ENCODE results near the gene MYH10.

MYH10 gene

GRCh38 chr17:8481089-8481488 lies 149.4 kb downstream of the MYH10 start:
- H3K9ac ChIP-seq (ENCODE audit: low read length in 5 of 5) = no peak overlapping the region
- H3K36me3 ChIP-seq (ENCODE audit: control insufficient read depth in 5 of 5, insufficient read depth in 5 of 5, low read length in 5 of 5) = peaks cover 24 to 75% (median 67%) of the 10 kb centered on the region in 5 donors
- peaks cover 0 to 6% (median 0%) of the 10 kb centered on the region in 5 donors for H3K9me3 ChIP-seq (ENCODE audit: control insufficient read depth in 5 of 5, low read length in 5 of 5)
- no peaks in the 10 kb centered on the region for H3K27me3 ChIP-seq (ENCODE audit: control insufficient read depth in 5 of 5, insufficient read depth in 4 of 5, low read length in 5 of 5)
- peaks cover 7 to 23% (median 15%) of the 10 kb centered on the region in 5 donors for H3K4me1 ChIP-seq (ENCODE audit: control insufficient read depth in 5 of 5, insufficient read depth in 5 of 5, low read length in 5 of 5)
- no peak overlapping the region for H3K27ac ChIP-seq (ENCODE audit: low read depth, low read length)
- no peak overlapping the region for H3K4me3 ChIP-seq (ENCODE audit: low read depth in 1 of 5, low read length in 5 of 5)

GRCh38 chr17:8480011-8480976 lies 150.2 kb downstream of the MYH10 start:
- Histone ChIP-seq H3K9ac (ENCODE audit: low read length in 5 of 5) (no peak overlapping the region), H3K4me1 (ENCODE audit: control insufficient read depth in 5 of 5, insufficient read depth in 5 of 5, low read length in 5 of 5) (peaks cover 7 to 31% (median 15%) of the 10 kb centered on the region in 5 donors), H3K36me3 (ENCODE audit: control insufficient read depth in 5 of 5, insufficient read depth in 5 of 5, low read length in 5 of 5) (peaks cover 18 to 77% (median 69%) of the 10 kb centered on the region in 5 donors), H3K27ac (ENCODE audit: low read depth, low read length) (no peak overlapping the region), H3K9me3 (ENCODE audit: control insufficient read depth in 5 of 5, low read length in 5 of 5) (peaks cover 0 to 6% (median 0%) of the 10 kb centered on the region in 5 donors), H3K27me3 (ENCODE audit: control insufficient read depth in 5 of 5, insufficient read depth in 4 of 5, low read length in 5 of 5) (no peaks in the 10 kb centered on the region), H3K4me3 (ENCODE audit: low read depth in 1 of 5, low read length in 5 of 5) (no peak overlapping the region)

GRCh38 chr17:8479431-8479947 lies 151.0 kb downstream of the MYH10 start:
- H3K36me3 ChIP-seq (ENCODE audit: control insufficient read depth in 5 of 5, insufficient read depth in 5 of 5, low read length in 5 of 5) = peaks cover 15 to 82% (median 77%) of the 10 kb centered on the region in 5 donors
- peaks cover 0 to 3% (median 0%) of the 10 kb centered on the region in 5 donors for H3K9me3 ChIP-seq (ENCODE audit: control insufficient read depth in 5 of 5, low read length in 5 of 5)
- H3K27ac ChIP-seq (ENCODE audit: low read depth, low read length) = no peak overlapping the region
- no peaks in the 10 kb centered on the region for H3K27me3 ChIP-seq (ENCODE audit: control insufficient read depth in 5 of 5, insufficient read depth in 4 of 5, low read length in 5 of 5)
- H3K9ac ChIP-seq (ENCODE audit: low read length in 5 of 5) = peak overlapping the region in 1 of 5 donors; percentile 68
- H3K4me3 ChIP-seq (ENCODE audit: low read depth in 1 of 5, low read length in 5 of 5) = no peak overlapping the region
- H3K4me1 ChIP-seq (ENCODE audit: control insufficient read depth in 5 of 5, insufficient read depth in 5 of 5, low read length in 5 of 5) = peaks cover 7 to 32% (median 15%) of the 10 kb centered on the region in 5 donors

- Histone ChIP-seq H3K4me3 (ENCODE audit: low read depth in 1 of 5, low read length in 5 of 5) (no peak overlapping the region), H3K36me3 (ENCODE audit: control insufficient read depth in 5 of 5, insufficient read depth in 5 of 5, low read length in 5 of 5) (peaks cover 7 to 90% (median 84%) of the 10 kb centered on the region in 5 donors), H3K27ac (ENCODE audit: low read depth, low read length) (no peak overlapping the region), H3K27me3 (ENCODE audit: control insufficient read depth in 5 of 5, insufficient read depth in 4 of 5, low read length in 5 of 5) (no peaks in the 10 kb centered on the region), H3K9me3 (ENCODE audit: control insufficient read depth in 5 of 5, low read length in 5 of 5) (no peaks in the 10 kb centered on the region), H3K9ac (ENCODE audit: low read length in 5 of 5) (no peak overlapping the region), H3K4me1 (ENCODE audit: control insufficient read depth in 5 of 5, insufficient read depth in 5 of 5, low read length in 5 of 5) (peaks cover 7 to 32% (median 15%) of the 10 kb centered on the region in 5 donors)
Observed at GRCh38 chr17:8477715-8478441, 152.6 kb downstream of the MYH10 start.

GRCh38 chr17:8477171-8477570 lies 153.4 kb downstream of the MYH10 start:
- H3K4me3 ChIP-seq (ENCODE audit: low read depth in 1 of 5, low read length in 5 of 5) = no peak overlapping the region
- no peak overlapping the region for H3K27ac ChIP-seq (ENCODE audit: low read depth, low read length)
- no peak overlapping the region for H3K9ac ChIP-seq (ENCODE audit: low read length in 5 of 5)
- H3K27me3 ChIP-seq (ENCODE audit: control insufficient read depth in 5 of 5, insufficient read depth in 4 of 5, low read length in 5 of 5) = no peaks in the 10 kb centered on the region
- H3K36me3 ChIP-seq (ENCODE audit: control insufficient read depth in 5 of 5, insufficient read depth in 5 of 5, low read length in 5 of 5) = peaks cover 5 to 89% (median 82%) of the 10 kb centered on the region in 5 donors
- peaks cover 7 to 27% (median 13%) of the 10 kb centered on the region in 5 donors for H3K4me1 ChIP-seq (ENCODE audit: control insufficient read depth in 5 of 5, insufficient read depth in 5 of 5, low read length in 5 of 5)
- H3K9me3 ChIP-seq (ENCODE audit: control insufficient read depth in 5 of 5, low read length in 5 of 5) = no peaks in the 10 kb centered on the region

- Histone ChIP-seq H3K36me3 (ENCODE audit: control insufficient read depth in 5 of 5, insufficient read depth in 5 of 5, low read length in 5 of 5) (peaks cover 5 to 89% (median 83%) of the 10 kb centered on the region in 5 donors), H3K9me3 (ENCODE audit: control insufficient read depth in 5 of 5, low read length in 5 of 5) (no peaks in the 10 kb centered on the region), H3K27me3 (ENCODE audit: control insufficient read depth in 5 of 5, insufficient read depth in 4 of 5, low read length in 5 of 5) (no peaks in the 10 kb centered on the region), H3K9ac (ENCODE audit: low read length in 5 of 5) (no peak overlapping the region), H3K27ac (ENCODE audit: low read depth, low read length) (no peak overlapping the region), H3K4me3 (ENCODE audit: low read depth in 1 of 5, low read length in 5 of 5) (no peak overlapping the region), H3K4me1 (ENCODE audit: control insufficient read depth in 5 of 5, insufficient read depth in 5 of 5, low read length in 5 of 5) (peaks cover 7 to 26% (median 13%) of the 10 kb centered on the region in 5 donors)
Observed at GRCh38 chr17:8476741-8477140, 153.8 kb downstream of the MYH10 start.

- no peak overlapping the region for H3K4me3 ChIP-seq (ENCODE audit: low read depth in 1 of 5, low read length in 5 of 5)
- H3K27me3 ChIP-seq (ENCODE audit: control insufficient read depth in 5 of 5, insufficient read depth in 4 of 5, low read length in 5 of 5) = no peaks in the 10 kb centered on the region
- no peak overlapping the region for H3K27ac ChIP-seq (ENCODE audit: low read depth, low read length)
- peaks cover 5 to 89% (median 81%) of the 10 kb centered on the region in 5 donors for H3K36me3 ChIP-seq (ENCODE audit: control insufficient read depth in 5 of 5, insufficient read depth in 5 of 5, low read length in 5 of 5)
- H3K4me1 ChIP-seq (ENCODE audit: control insufficient read depth in 5 of 5, insufficient read depth in 5 of 5, low read length in 5 of 5) = peaks cover 7 to 30% (median 14%) of the 10 kb centered on the region in 5 donors
- no peaks in the 10 kb centered on the region for H3K9me3 ChIP-seq (ENCODE audit: control insufficient read depth in 5 of 5, low read length in 5 of 5)
- H3K9ac ChIP-seq (ENCODE audit: low read length in 5 of 5) = no peak overlapping the region
Observed at GRCh38 chr17:8475781-8476180, 154.7 kb downstream of the MYH10 start.

- no peak overlapping the region for H3K4me3 ChIP-seq (ENCODE audit: low read depth in 1 of 5, low read length in 5 of 5)
- H3K27ac ChIP-seq (ENCODE audit: low read depth, low read length) = no peak overlapping the region
- no peaks in the 10 kb centered on the region for H3K27me3 ChIP-seq (ENCODE audit: control insufficient read depth in 5 of 5, insufficient read depth in 4 of 5, low read length in 5 of 5)
- peaks cover 5 to 89% (median 76%) of the 10 kb centered on the region in 5 donors for H3K36me3 ChIP-seq (ENCODE audit: control insufficient read depth in 5 of 5, insufficient read depth in 5 of 5, low read length in 5 of 5)
- H3K4me1 ChIP-seq (ENCODE audit: control insufficient read depth in 5 of 5, insufficient read depth in 5 of 5, low read length in 5 of 5) = peaks cover 12 to 32% (median 17%) of the 10 kb centered on the region in 5 donors
- H3K9ac ChIP-seq (ENCODE audit: low read length in 5 of 5) = no peak overlapping the region
- H3K9me3 ChIP-seq (ENCODE audit: control insufficient read depth in 5 of 5, low read length in 5 of 5) = no peaks in the 10 kb centered on the region
Observed at GRCh38 chr17:8475227-8475626, 155.3 kb downstream of the MYH10 start.

GRCh38 chr17:8474826-8475225 lies 155.7 kb downstream of the MYH10 start:
- H3K9ac ChIP-seq (ENCODE audit: low read length in 5 of 5) = no peak overlapping the region
- no peaks in the 10 kb centered on the region for H3K27me3 ChIP-seq (ENCODE audit: control insufficient read depth in 5 of 5, insufficient read depth in 4 of 5, low read length in 5 of 5)
- H3K9me3 ChIP-seq (ENCODE audit: control insufficient read depth in 5 of 5, low read length in 5 of 5) = no peaks in the 10 kb centered on the region
- H3K4me1 ChIP-seq (ENCODE audit: control insufficient read depth in 5 of 5, insufficient read depth in 5 of 5, low read length in 5 of 5) = peaks cover 10 to 32% (median 17%) of the 10 kb centered on the region in 5 donors
- H3K4me3 ChIP-seq (ENCODE audit: low read depth in 1 of 5, low read length in 5 of 5) = no peak overlapping the region
- peaks cover 5 to 87% (median 72%) of the 10 kb centered on the region in 5 donors for H3K36me3 ChIP-seq (ENCODE audit: control insufficient read depth in 5 of 5, insufficient read depth in 5 of 5, low read length in 5 of 5)
- H3K27ac ChIP-seq (ENCODE audit: low read depth, low read length) = no peak overlapping the region
